GM12878 (cell line): ENCODE data around the gene ZNF132. TPM values are rescaled to one million over a fixed set of nuclear protein-coding genes. Genes with fewer than 3 reads are reported as not detected.
A peak's percentile ranks its signal among the peaks of the same experiment; 100 is the strongest.

ENCODE experiments used
- ATAC-seq: fragments of 200-7000 bp; cut with Tn5 transposase; 3 replicates; pipeline ENCODE4 v1.9.1; 2020; ENCODE audit warnings: mild to moderate bottlenecking, moderate library complexity
- BruUV-seq: library from RNA; stranded (reverse); fragments of 400-500 nt; replicated peaks from 2 replicates; lab custom pipeline; 2021; lab: Mats Ljungman, UMichigan
- CTCF ChIA-PET: fragments of 300-600 bp; sonication (Branson Sonifier 250); formaldehyde crosslinking; extraction: SDS; loops from one replicate; lab custom pipeline; 2021; ENCODE audit warnings: inconsistent platforms; lab: Yijun Ruan, JAX
- POLR2A ChIA-PET: fragments of 350-600 bp; formaldehyde crosslinking; extraction: SDS; loops from one replicate; lab custom pipeline; 2021; ENCODE audit warnings: inconsistent platforms; lab: Charles Lee
- RAD21 ChIA-PET: fragments of 300-600 bp; sonication (Branson Sonifier 250); formaldehyde crosslinking; loops from one replicate; lab custom pipeline; 2023; ENCODE audit warnings: antibody characterized with exemption; ENCODE audit not compliant: unreplicated experiment; lab: Charles Lee
- SMC1A ChIA-PET: fragments of 300-600 bp; sonication (Branson Sonifier 250); formaldehyde crosslinking; loops from one replicate; lab custom pipeline; 2023; ENCODE audit not compliant: unreplicated experiment, uncharacterized antibody; lab: Charles Lee
- DNase-seq: peaks from one replicate; pipeline ENCODE4 v3.0.0-alpha.2; 2011; ENCODE audit warnings: low read depth, low spot score
- FAIRE-seq: peaks from 3 replicates; lab custom pipeline; 2011; peaks lifted over from hg19 to GRCh38; lab: Jason Lieb, UNC
- H2AFZ ChIP-seq: 2 replicates; pipeline ENCODE4 v1.6.0; 2011; ENCODE audit warnings: low read depth, low read length, control low read depth; ENCODE audit not compliant: control insufficient read depth
- H3K27ac ChIP-seq: 2 replicates; pipeline ENCODE4 v1.5.1; 2011; ENCODE audit warnings: control low read depth; ENCODE audit not compliant: control insufficient read depth, insufficient read depth
- H3K27me3 ChIP-seq, 2 experiments: replicated peaks in 1 of 2; 2 replicates each; pipeline versions ENCODE4 v1.6.0 to v1.6.1; 2011; ENCODE audit warnings: low read length in 1 of 2; ENCODE audit not compliant: control insufficient read depth in 2 of 2, insufficient read depth in 2 of 2
- H3K36me3 ChIP-seq, 2 experiments: 2 replicates each; pipeline ENCODE4 v1.5.1; 2011; ENCODE audit warnings: low read length in 1 of 2; ENCODE audit not compliant: control insufficient read depth in 2 of 2, insufficient read depth in 2 of 2
- H3K4me1 ChIP-seq: 2 replicates; pipeline ENCODE4 v1.6.1; 2011; ENCODE audit warnings: mild to moderate bottlenecking, low read length, moderate library complexity, mixed read lengths; ENCODE audit not compliant: control insufficient read depth, insufficient read depth
- H3K4me2 ChIP-seq: 2 replicates; pipeline ENCODE4 v1.6.0; 2011; ENCODE audit warnings: control low read depth; ENCODE audit not compliant: control insufficient read depth, insufficient read depth
- H3K4me3 ChIP-seq: fragments of 200-600 bp; sonication (generic); 2 replicates; pipeline ENCODE4 v1.5.1; 2016
- H3K79me2 ChIP-seq: 2 replicates; pipeline ENCODE4 v1.6.0; 2011; ENCODE audit warnings: low read length; ENCODE audit not compliant: control insufficient read depth, insufficient read depth
- H3K9ac ChIP-seq: 2 replicates; pipeline ENCODE4 v1.8.0; 2011; ENCODE audit warnings: low read length, control low read depth, mixed read lengths; ENCODE audit not compliant: control insufficient read depth, insufficient read depth
- H3K9me3 ChIP-seq: replicated peaks from 3 replicates; pipeline ENCODE4 v1.5.1; 2011; ENCODE audit warnings: mild to moderate bottlenecking, low read length; ENCODE audit not compliant: control insufficient read depth, insufficient read depth
- H4K20me1 ChIP-seq: 2 replicates; pipeline ENCODE4 v1.6.0; 2011; ENCODE audit not compliant: control insufficient read depth, insufficient read depth
- EZH2 ChIP-seq: IDR thresholded peaks from 2 replicates; pipeline ENCODE4 v1.6.1; 2012; ENCODE audit warnings: low read depth, mild to moderate bottlenecking, control low read depth, inconsistent platforms, low read length, borderline replicate concordance; ENCODE audit not compliant: control insufficient read depth
- GABPA ChIP-seq: IDR thresholded peaks from 2 replicates; pipeline ENCODE4 v1.6.1; 2014; ENCODE audit warnings: antibody characterized with exemption, low read depth, mild to moderate bottlenecking, inconsistent platforms
- HDAC2 ChIP-seq: fragments of 200-600 bp; sonication (generic); IDR thresholded peaks from 2 replicates; pipeline ENCODE4 v1.6.1; 2017
- POLR2A ChIP-seq: IDR thresholded peaks from 2 replicates; pipeline ENCODE4 v1.6.1; 2011; ENCODE audit warnings: low read depth, mild to moderate bottlenecking, low read length
- RFX5 ChIP-seq: IDR thresholded peaks from 2 replicates; pipeline ENCODE4 v1.6.1; 2011; ENCODE audit warnings: low read depth, low read length, improper control_type of control experiment
- WGBS: methylation state at CpG from one replicate; pipeline ENCODE4 v1.1.6; 2016; ENCODE audit warnings: low lambda C conversion rate; ENCODE audit not compliant: insufficient replicate concordance, insufficient coverage; ENCODE audit errors: missing lambda C conversion rate; 5-methylcytosine and 5-hydroxymethylcytosine counted together
- in situ Hi-C: fragments of 300-500 bp; cut with MboI; formaldehyde crosslinking; loops from 9 replicates; pipeline ENCODE4 v1.14.3; 2018; ENCODE audit warnings: mixed read lengths
- intact Hi-C: fragments of 100-400 bp; cut with micrococcal nuclease; formaldehyde crosslinking; loops from one replicate; pipeline ENCODE4 v1.14.2; 2022; ENCODE audit not compliant: unreplicated experiment
- polyA plus RNA-seq, 11 experiments: library from polyadenylated mRNA; depleted of rRNA in 4 of 11; unstranded in 6 of 11; stranded (reverse) in 5 of 11; fragments of >200 nt; fragmentation: Nextera tagmentation in 4 of 11; fragmentation: Illumina TruSeq in 1 of 11; extraction: Ambion mirVana in 4 of 11; extraction: Trizol in 1 of 11; gene quantifications; 1 replicate in 1 of 11; 2 replicates in 10 of 11; pipeline versions ENCODE4 v1.2.1 to v1.2.3, GENCODE V29; 2011 to 2016; ENCODE audit warnings: inconsistent platforms in 2 of 11, missing spikeins in 2 of 11, low read depth in 1 of 11
- total RNA-seq, 4 experiments: library from RNA; depleted of rRNA in 3 of 4; stranded (reverse); fragments of >200 nt in 3 of 4; fragmentation: Illumina TruSeq in 1 of 4; extraction: Trizol in 1 of 4; gene quantifications; 2 replicates each; pipeline versions ENCODE4 v1.2.1 to v1.2.3, GENCODE V29; 2013 to 2021

ZNF132 gene
- total and polyA plus RNA-seq, 10 of the 15 experiments (the other 5 are each of a cell fraction or from before 2014, with no cell fraction given) = 0.56 to 4.0 (median 2.3) TPM

DNA sequence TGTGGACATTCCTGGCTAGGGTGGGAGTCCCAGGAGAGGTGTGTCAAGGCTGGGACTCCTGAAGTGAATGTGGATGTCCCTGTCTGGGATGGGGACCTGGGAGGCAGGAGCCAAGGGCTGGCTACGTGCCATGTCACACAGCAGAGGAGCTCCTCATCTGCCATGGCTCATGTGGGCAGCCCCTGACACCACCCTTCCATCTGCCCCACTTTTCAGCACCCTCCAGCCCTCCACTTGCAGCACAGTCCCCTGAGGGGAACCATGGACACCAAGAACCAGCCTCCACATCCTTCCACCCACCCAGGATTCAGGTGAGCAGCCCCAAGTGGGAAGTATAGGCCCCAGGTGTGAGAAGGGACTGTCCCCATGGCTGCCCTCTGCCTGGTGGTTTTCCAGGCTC lies 37.9 kb upstream of the ZNF132 start:
- Histone ChIP-seq H3K4me2 (no peak overlapping the region), H3K4me1 (peaks cover 21% of the 10 kb centered on the region), H3K27ac (no peak overlapping the region), H4K20me1 (no peaks in the 10 kb centered on the region), H2AFZ (no peak overlapping the region)
- ChIA-PET SMC1A (no interaction called here), RAD21 (interaction anchor here (1.0 kb wide), 1 partner anchor 11 kb away, joined by 3 read pairs; no protein-coding TSS in a partner anchor)
- BruUV-seq = no TSS peak
- TF ChIP-seq GABPA (no peak), HDAC2 (no peak), POLR2A (0 out of 2 replicates have a peak, but pooled peaks have one; percentile 13), EZH2 (no peak), RFX5 (no peak)
- TF ChIP-seq, all 136 proteins: peak for 1
- H3K79me2 ChIP-seq = no peaks in the 10 kb centered on the region; the same call in 1 of the 2 replicates
- H3K36me3 ChIP-seq = no peaks in the 10 kb centered on the region; a peak in 2 of 4 replicates
- ATAC-seq (no peak), DNase-seq (no peak), FAIRE-seq (no peak)
- 100% methylated on average over 1 of the region's 1 CpG for WGBS
- no peak overlapping the region for H3K9ac ChIP-seq
- H3K4me3 ChIP-seq = no peak overlapping the region
- no peaks in the 10 kb centered on the region for H3K27me3 ChIP-seq
- CTCF ChIA-PET = interaction anchor here (1.3 kb wide), 1 partner anchor 36 kb away, joined by 3 read pairs; no protein-coding TSS in a partner anchor
- no peaks in the 10 kb centered on the region for H3K9me3 ChIP-seq
- POLR2A ChIA-PET = interaction anchor here (0.5 kb wide), 1 partner anchor 42 kb away, joined by 5 read pairs; no protein-coding TSS in a partner anchor
- in situ Hi-C loops (no loop called here), intact Hi-C loops (no loop called here)

- H3K4me3 ChIP-seq = peak overlapping the region; percentile 50; the same call in 1 of the 2 replicates
- SMC1A ChIA-PET = no interaction called here
- peak overlapping the region; percentile 89 for H3K4me2 ChIP-seq
- POLR2A ChIA-PET = interaction anchor here (1.4 kb wide), 1 partner anchor 12 kb away, joined by 5 read pairs; no protein-coding TSS in a partner anchor
- H3K27me3 ChIP-seq = no peaks in the 10 kb centered on the region
- FAIRE-seq = no peak
- H2AFZ ChIP-seq = no peak overlapping the region
- H4K20me1 ChIP-seq = no peaks in the 10 kb centered on the region
- CTCF ChIA-PET = no interaction called here
- TF ChIP-seq POLR2A (0 out of 2 replicates have a peak, but pooled peaks have one; percentile 14), EZH2 (no peak)
- in situ Hi-C loops (no loop called here), intact Hi-C loops (no loop called here)
- peak overlapping the region; percentile 82 for H3K9ac ChIP-seq
- peaks cover 2 to 5% of the 10 kb centered on the region in 2 experiments for H3K36me3 ChIP-seq
- WGBS = 88% methylated on average over 15 of the region's 15 CpGs
- BruUV-seq = no TSS peak
- ATAC-seq = no peak
- peak overlapping the region; percentile 81; the same call in 1 of the 2 replicates for H3K27ac ChIP-seq
- peaks cover 21% of the 10 kb centered on the region for H3K4me1 ChIP-seq
- no peak for DNase-seq
- H3K79me2 ChIP-seq = no peaks in the 10 kb centered on the region; the same call in 1 of the 2 replicates
- no peaks in the 10 kb centered on the region for H3K9me3 ChIP-seq
- RAD21 ChIA-PET = interaction anchor here (1.0 kb wide), 2 partner anchors 12 kb away, joined by 3 to 9 read pairs; no protein-coding TSS in a partner anchor
Measured at GRCh38 chr19:58477130-58477529, 37.2 kb upstream of the ZNF132 start.
